ENCODE data around the gene RAPH1. TPM values are rescaled to one million over a fixed set of nuclear protein-coding genes. Genes with fewer than 3 reads are reported as not detected.
A peak's percentile ranks its signal among the peaks of the same experiment; 100 is the strongest.
"Not testable (repeated sequence)": the region's sequence is repeated elsewhere in the genome, so short reads cannot be mapped to it uniquely, and the experiment has no call there.

Gene RAPH1
- total and polyA plus RNA-seq, 4 donors, result 3.7 to 74.2 (median 34.2) TPM

GRCh38 chr2:203510941-203511305, 24.2 kb downstream of the RAPH1 start:
- 73 to 78% methylated on average over 1 of the region's 1 CpG for WGBS, 2 donors
- no peak for DNase-seq
- ATAC-seq (ENCODE audit: low FRiP score), result no peak
- no peak overlapping the region for H3K4me3 ChIP-seq (ENCODE audit: low read length in 2 of 2)
- no peak overlapping the region for H3K27ac ChIP-seq (ENCODE audit: low read depth in 1 of 2, low read length in 2 of 2)
- H3K36me3 ChIP-seq (ENCODE audit: control insufficient read depth in 1 of 2, insufficient read depth in 2 of 2, low read length in 1 of 2), result no peaks in the 10 kb centered on the region
- no peaks in the 10 kb centered on the region for H3K4me1 ChIP-seq (ENCODE audit: control insufficient read depth in 1 of 2, insufficient read depth in 2 of 2, low read length in 2 of 2)
- H3K27me3 ChIP-seq (ENCODE audit: control insufficient read depth in 1 of 2, insufficient read depth in 2 of 2, low read length in 1 of 2), result no peaks in the 10 kb centered on the region
- intact Hi-C loops (cut with DNase I), result no loop called here
- no peaks in the 10 kb centered on the region for H3K9me3 ChIP-seq (ENCODE audit: control insufficient read depth, low read length)

DNA sequence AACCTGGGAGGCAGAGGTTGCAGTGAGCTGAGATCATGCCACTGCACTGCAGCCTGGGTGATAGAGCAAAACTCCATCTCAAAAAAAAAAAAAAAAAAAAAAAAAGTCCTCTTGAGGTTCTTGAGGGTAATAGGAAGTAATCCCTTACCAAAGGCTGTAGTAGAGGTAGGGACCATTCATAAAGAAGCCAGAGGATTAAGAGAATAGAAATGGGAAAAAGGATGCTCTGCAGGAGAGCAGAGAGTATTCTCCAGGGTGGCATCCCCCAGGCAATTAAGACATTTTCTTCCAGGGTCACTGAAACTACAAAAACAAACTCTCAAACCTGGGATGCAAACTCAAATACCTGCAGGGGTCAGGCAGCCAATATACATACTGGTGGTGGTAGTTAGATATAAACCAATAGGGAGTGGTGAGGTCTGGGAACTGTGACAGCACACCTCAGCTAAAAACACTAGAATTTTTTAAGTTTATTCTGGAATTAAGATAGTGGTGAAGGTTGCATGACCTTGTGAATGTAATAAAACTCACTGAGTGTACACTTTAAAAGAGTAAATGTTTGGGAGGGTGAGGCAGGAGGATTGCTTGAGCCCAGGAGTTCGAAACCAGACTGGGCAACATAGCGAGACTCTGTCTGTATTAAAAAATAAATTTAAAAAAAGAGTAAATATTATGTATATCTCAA, 24.7 kb downstream of the RAPH1 start:
- ATAC-seq (ENCODE audit: low FRiP score) (no peak), DNase-seq (no peak)
- WGBS, 2 donors, result 97 to 98% methylated on average over 2 of the region's 2 CpGs
- Histone ChIP-seq H3K4me1 (ENCODE audit: control insufficient read depth in 1 of 2, insufficient read depth in 2 of 2, low read length in 2 of 2) (no peaks in the 10 kb centered on the region), H3K4me3 (ENCODE audit: low read length in 2 of 2) (no peak overlapping the region), H3K27ac (ENCODE audit: low read depth in 1 of 2, low read length in 2 of 2) (no peak overlapping the region), H3K9me3 (ENCODE audit: control insufficient read depth, low read length) (no peaks in the 10 kb centered on the region), H3K27me3 (ENCODE audit: control insufficient read depth in 1 of 2, insufficient read depth in 2 of 2, low read length in 1 of 2) (no peaks in the 10 kb centered on the region), H3K36me3 (ENCODE audit: control insufficient read depth in 1 of 2, insufficient read depth in 2 of 2, low read length in 1 of 2) (no peaks in the 10 kb centered on the region)
- intact Hi-C loops (cut with DNase I), result no loop called here

GRCh38 chr2:203503460-203503859, 31.6 kb downstream of the RAPH1 start:
- ATAC-seq (ENCODE audit: low FRiP score); H3K9me3 ChIP-seq (ENCODE audit: control insufficient read depth, low read length); DNase-seq; H3K4me3 ChIP-seq (ENCODE audit: low read length in 2 of 2); H3K36me3 ChIP-seq (ENCODE audit: control insufficient read depth in 1 of 2, insufficient read depth in 2 of 2, low read length in 1 of 2); H3K27ac ChIP-seq (ENCODE audit: low read depth in 1 of 2, low read length in 2 of 2); intact Hi-C loops (cut with DNase I); H3K4me1 ChIP-seq (ENCODE audit: control insufficient read depth in 1 of 2, insufficient read depth in 2 of 2, low read length in 2 of 2); H3K27me3 ChIP-seq (ENCODE audit: control insufficient read depth in 1 of 2, insufficient read depth in 2 of 2, low read length in 1 of 2): not testable (repeated sequence)
- 96% methylated on average over 1 of the region's 1 CpG for WGBS, 2 donors

DNA sequence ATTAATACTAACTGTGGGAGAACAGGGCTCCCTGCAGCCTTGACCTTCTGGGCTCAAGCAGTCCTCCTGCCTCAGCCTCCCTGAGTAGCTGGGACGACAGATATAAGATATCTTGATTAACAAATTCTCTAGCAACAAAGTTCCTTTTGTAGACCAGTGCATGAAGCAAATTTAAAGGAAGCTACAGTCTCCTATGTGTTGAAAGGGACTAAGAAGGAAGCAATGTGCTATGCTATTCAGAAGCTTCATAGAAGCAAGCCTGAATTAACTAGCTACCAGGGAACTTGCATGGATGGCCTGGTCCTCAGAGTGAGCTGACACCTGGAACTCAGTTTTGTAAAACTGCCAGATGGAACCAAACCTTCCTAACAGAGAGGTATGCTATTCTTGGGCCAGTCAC, 33.2 kb downstream of the RAPH1 start:
- H3K4me3 ChIP-seq (ENCODE audit: low read length in 2 of 2), result no peak overlapping the region
- H3K27me3 ChIP-seq (ENCODE audit: control insufficient read depth in 1 of 2, insufficient read depth in 2 of 2, low read length in 1 of 2), result no peaks in the 10 kb centered on the region
- intact Hi-C loops (cut with DNase I), result no loop called here
- H3K9me3 ChIP-seq (ENCODE audit: control insufficient read depth, low read length), result no peaks in the 10 kb centered on the region
- WGBS, 2 donors, result 86 to 87% methylated on average over 1 of the region's 1 CpG
- DNase-seq (no peak), ATAC-seq (ENCODE audit: low FRiP score) (no peak)
- no peaks in the 10 kb centered on the region for H3K36me3 ChIP-seq (ENCODE audit: control insufficient read depth in 1 of 2, insufficient read depth in 2 of 2, low read length in 1 of 2)
- H3K27ac ChIP-seq (ENCODE audit: low read depth in 1 of 2, low read length in 2 of 2), result no peak overlapping the region
- no peaks in the 10 kb centered on the region for H3K4me1 ChIP-seq (ENCODE audit: control insufficient read depth in 1 of 2, insufficient read depth in 2 of 2, low read length in 2 of 2)

GRCh38 chr2:203500951-203501350, 34.1 kb downstream of the RAPH1 start:
- H3K4me1 ChIP-seq (ENCODE audit: control insufficient read depth in 1 of 2, insufficient read depth in 2 of 2, low read length in 2 of 2), result no peaks in the 10 kb centered on the region
- H3K4me3 ChIP-seq (ENCODE audit: low read length in 2 of 2), result no peak overlapping the region
- WGBS, 2 donors, result 59 to 68% methylated on average over 1 of the region's 1 CpG
- intact Hi-C loops (cut with DNase I), result no loop called here
- no peaks in the 10 kb centered on the region for H3K27me3 ChIP-seq (ENCODE audit: control insufficient read depth in 1 of 2, insufficient read depth in 2 of 2, low read length in 1 of 2)
- no peak for ATAC-seq (ENCODE audit: low FRiP score)
- no peaks in the 10 kb centered on the region for H3K9me3 ChIP-seq (ENCODE audit: control insufficient read depth, low read length)
- no peak for DNase-seq
- H3K27ac ChIP-seq (ENCODE audit: low read depth in 1 of 2, low read length in 2 of 2), result no peak overlapping the region
- H3K36me3 ChIP-seq (ENCODE audit: control insufficient read depth in 1 of 2, insufficient read depth in 2 of 2, low read length in 1 of 2), result no peaks in the 10 kb centered on the region

- no peaks in the 10 kb centered on the region for H3K9me3 ChIP-seq (ENCODE audit: control insufficient read depth, low read length)
- no peaks in the 10 kb centered on the region for H3K27me3 ChIP-seq (ENCODE audit: control insufficient read depth in 1 of 2, insufficient read depth in 2 of 2, low read length in 1 of 2)
- H3K4me1 ChIP-seq (ENCODE audit: control insufficient read depth in 1 of 2, insufficient read depth in 2 of 2, low read length in 2 of 2), result no peaks in the 10 kb centered on the region
- H3K36me3 ChIP-seq (ENCODE audit: control insufficient read depth in 1 of 2, insufficient read depth in 2 of 2, low read length in 1 of 2), result no peaks in the 10 kb centered on the region
- 94% methylated on average over 2 of the region's 2 CpGs for WGBS, 2 donors
- DNase-seq (no peak), ATAC-seq (ENCODE audit: low FRiP score) (no peak)
- intact Hi-C loops (cut with DNase I), result no loop called here
- H3K4me3 ChIP-seq (ENCODE audit: low read length in 2 of 2), result no peak overlapping the region
- no peak overlapping the region for H3K27ac ChIP-seq (ENCODE audit: low read depth in 1 of 2, low read length in 2 of 2)
These were observed 34.8 kb downstream of the RAPH1 start for GRCh38 chr2:203500297-203500696.

DNA sequence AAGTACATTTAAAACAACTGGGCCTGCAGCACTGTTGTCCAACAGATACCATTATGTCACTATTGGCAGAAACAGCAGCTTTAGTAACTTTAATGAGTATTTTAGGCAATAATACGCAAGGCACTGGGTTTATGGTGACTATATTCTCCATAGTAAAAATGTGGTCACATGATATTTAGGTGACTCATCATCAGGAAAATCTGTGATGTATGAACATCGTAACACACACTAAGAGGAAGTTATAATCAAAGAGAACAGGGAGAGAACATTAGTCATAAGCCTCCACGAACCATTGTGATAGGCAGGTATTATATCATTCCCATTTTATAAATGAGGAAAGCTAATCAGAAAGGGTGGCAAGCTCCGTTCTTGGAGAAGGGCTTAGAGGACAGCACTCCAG, 36.9 kb downstream of the RAPH1 start:
- Histone ChIP-seq H3K9me3 (ENCODE audit: control insufficient read depth, low read length) (no peaks in the 10 kb centered on the region), H3K4me3 (ENCODE audit: low read length in 2 of 2) (no peak overlapping the region), H3K36me3 (ENCODE audit: control insufficient read depth in 1 of 2, insufficient read depth in 2 of 2, low read length in 1 of 2) (no peaks in the 10 kb centered on the region), H3K27ac (ENCODE audit: low read depth in 1 of 2, low read length in 2 of 2) (no peak overlapping the region), H3K4me1 (ENCODE audit: control insufficient read depth in 1 of 2, insufficient read depth in 2 of 2, low read length in 2 of 2) (no peaks in the 10 kb centered on the region), H3K27me3 (ENCODE audit: control insufficient read depth in 1 of 2, insufficient read depth in 2 of 2, low read length in 1 of 2) (no peaks in the 10 kb centered on the region)
- ATAC-seq (ENCODE audit: low FRiP score) (peak; percentile 36), DNase-seq (no peak)
- intact Hi-C loops (cut with DNase I), result no loop called here
- 52 to 55% methylated on average over 4 of the region's 4 CpGs for WGBS, 2 donors

DNA sequence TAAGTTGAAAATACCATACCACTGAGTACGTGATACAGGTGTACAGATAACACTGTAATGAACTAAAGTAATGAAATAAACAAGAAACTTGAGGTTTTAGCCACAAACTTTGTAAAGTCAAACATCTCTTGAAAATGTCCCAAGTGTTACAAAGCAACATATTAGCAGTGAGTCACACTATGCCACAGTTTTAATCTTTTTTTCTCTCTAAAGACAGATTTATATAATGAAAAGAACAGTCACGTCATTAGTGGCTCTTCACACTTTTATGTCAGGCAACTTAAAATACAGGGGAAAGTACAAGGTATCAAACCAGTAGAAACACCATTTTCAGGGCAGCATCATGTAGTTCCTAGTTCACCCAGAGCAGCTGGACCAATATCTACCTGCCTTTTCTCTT, 42.1 kb downstream of the RAPH1 start:
- no peaks in the 10 kb centered on the region for H3K4me1 ChIP-seq (ENCODE audit: control insufficient read depth in 1 of 2, insufficient read depth in 2 of 2, low read length in 2 of 2)
- H3K36me3 ChIP-seq (ENCODE audit: control insufficient read depth in 1 of 2, insufficient read depth in 2 of 2, low read length in 1 of 2), result peaks cover 0 to 1% of the 10 kb centered on the region in 2 donors
- no peaks in the 10 kb centered on the region for H3K9me3 ChIP-seq (ENCODE audit: control insufficient read depth, low read length)
- DNase-seq (no peak), ATAC-seq (ENCODE audit: low FRiP score) (no peak)
- 69 to 84% methylated on average over 2 of the region's 2 CpGs for WGBS, 2 donors
- no peaks in the 10 kb centered on the region for H3K27me3 ChIP-seq (ENCODE audit: control insufficient read depth in 1 of 2, insufficient read depth in 2 of 2, low read length in 1 of 2)
- intact Hi-C loops (cut with DNase I), result no loop called here
- no peak overlapping the region for H3K4me3 ChIP-seq (ENCODE audit: low read length in 2 of 2)
- no peak overlapping the region for H3K27ac ChIP-seq (ENCODE audit: low read depth in 1 of 2, low read length in 2 of 2)

GRCh38 chr2:203490391-203490790, 44.7 kb downstream of the RAPH1 start:
- intact Hi-C loops (cut with DNase I), result no loop called here
- no peak for ATAC-seq (ENCODE audit: low FRiP score)
- H3K36me3 ChIP-seq (ENCODE audit: control insufficient read depth in 1 of 2, insufficient read depth in 2 of 2, low read length in 1 of 2), result peaks cover 0 to 1% of the 10 kb centered on the region in 2 donors
- H3K27ac ChIP-seq (ENCODE audit: low read depth in 1 of 2, low read length in 2 of 2), result no peak overlapping the region
- no peak for DNase-seq
- peaks cover 0 to 2% of the 10 kb centered on the region in 2 donors for H3K4me1 ChIP-seq (ENCODE audit: control insufficient read depth in 1 of 2, insufficient read depth in 2 of 2, low read length in 2 of 2)
- H3K27me3 ChIP-seq (ENCODE audit: control insufficient read depth in 1 of 2, insufficient read depth in 2 of 2, low read length in 1 of 2), result no peaks in the 10 kb centered on the region
- H3K9me3 ChIP-seq (ENCODE audit: control insufficient read depth, low read length), result no peaks in the 10 kb centered on the region
- WGBS, 2 donors, result 91 to 96% methylated on average over 3 of the region's 3 CpGs
- H3K4me3 ChIP-seq (ENCODE audit: low read length in 2 of 2), result no peak overlapping the region
